ENCODE results near the gene SPINDOC.
"Not testable (repeated sequence)": the region's sequence is repeated elsewhere in the genome, so short reads cannot be mapped to it uniquely, and the experiment has no call there.

SPINDOC gene

GRCh38 chr11:63791495-63792167 is 21.6 kb upstream of the SPINDOC start:
- no peak for DNase-seq

- no peak for DNase-seq
These were observed 20.1 kb upstream of the SPINDOC start for GRCh38 chr11:63793161-63793560.

GRCh38 chr11:63795066-63795465 is 18.2 kb upstream of the SPINDOC start:
- no peak for DNase-seq

DNA sequence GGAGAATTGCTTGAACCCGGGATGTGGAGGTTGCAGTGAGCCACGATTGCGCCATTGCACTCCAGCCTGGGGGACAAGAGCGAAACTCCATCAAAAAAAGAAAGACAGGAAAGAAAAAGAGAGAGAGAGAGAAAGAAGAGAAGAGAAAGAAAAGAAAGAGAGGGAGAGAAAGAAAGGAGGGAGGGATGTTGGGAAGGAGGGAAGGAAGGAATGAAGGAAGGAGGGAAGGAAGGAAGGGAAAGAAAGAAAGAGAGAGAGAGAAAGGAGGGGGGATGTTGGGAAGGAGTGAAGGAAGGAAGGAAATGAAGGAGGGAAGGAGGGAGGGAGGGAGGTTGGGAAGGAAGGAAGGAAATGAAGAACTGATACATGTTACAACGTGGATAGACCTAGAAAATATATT is 12.3 kb upstream of the SPINDOC start:
- DNase-seq, result no peak

DNA sequence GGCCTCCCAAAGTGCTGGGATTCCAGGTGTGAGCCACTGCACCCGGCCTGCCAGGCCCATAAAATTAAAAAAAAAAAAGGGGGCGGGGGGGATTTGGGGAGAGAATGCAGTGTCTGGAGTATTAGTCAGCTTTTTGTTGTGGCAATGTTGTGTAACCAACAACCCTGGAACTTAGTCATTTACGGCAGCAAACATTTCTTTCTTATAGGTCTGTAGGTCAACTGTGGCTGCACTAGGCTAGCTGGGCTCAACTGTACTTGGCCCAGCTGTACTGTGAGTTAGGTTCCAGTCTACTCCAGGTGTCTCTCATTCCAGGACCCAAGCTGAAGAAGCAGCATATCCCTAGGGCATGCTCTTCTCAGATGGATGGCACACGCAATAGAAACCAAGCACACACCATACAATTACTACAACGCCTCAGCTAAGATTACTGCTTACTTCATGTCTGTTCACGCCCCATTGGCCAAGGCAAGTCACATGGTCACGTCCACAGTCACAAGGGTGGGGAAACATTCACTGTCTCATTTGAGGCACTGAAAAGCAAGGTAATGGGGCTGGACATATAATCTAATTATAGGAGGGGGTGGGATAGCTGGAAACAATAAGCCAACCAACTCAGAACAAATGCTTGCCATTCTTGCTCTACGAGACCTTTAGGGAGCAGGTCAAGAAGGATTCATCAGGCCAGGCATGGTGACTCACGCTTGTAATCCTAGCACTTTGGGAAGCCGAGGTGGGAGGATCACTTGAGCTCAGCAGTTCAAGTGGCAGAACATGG is 10.4 kb upstream of the SPINDOC start:
- DNase-seq, result no peak

DNA sequence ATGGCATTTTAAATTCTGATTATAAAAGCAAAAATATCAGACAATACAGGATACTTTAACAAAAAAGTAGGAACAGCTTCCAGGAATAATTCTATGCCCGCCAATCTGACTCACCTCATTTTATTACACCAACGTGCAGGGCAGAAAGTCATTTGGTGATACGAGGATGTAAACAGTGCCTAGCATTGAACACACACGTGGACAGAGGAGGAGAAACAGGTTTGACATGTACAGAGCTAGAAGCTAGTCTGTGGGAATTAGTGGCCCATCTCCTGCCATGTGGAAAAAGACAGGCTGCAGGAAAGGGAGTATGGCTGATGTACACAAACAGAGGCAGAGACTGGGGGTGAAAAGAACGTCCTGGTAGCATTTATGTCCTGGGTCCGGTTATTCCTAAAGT is 9.0 kb upstream of the SPINDOC start:
- no peak for DNase-seq

GRCh38 chr11:63805844-63806415 is 7.3 kb upstream of the SPINDOC start:
- DNase-seq, result no peak

- DNase-seq, result not testable (repeated sequence)
These were observed 2.9 kb upstream of the SPINDOC start for GRCh38 chr11:63810383-63810782.

DNA sequence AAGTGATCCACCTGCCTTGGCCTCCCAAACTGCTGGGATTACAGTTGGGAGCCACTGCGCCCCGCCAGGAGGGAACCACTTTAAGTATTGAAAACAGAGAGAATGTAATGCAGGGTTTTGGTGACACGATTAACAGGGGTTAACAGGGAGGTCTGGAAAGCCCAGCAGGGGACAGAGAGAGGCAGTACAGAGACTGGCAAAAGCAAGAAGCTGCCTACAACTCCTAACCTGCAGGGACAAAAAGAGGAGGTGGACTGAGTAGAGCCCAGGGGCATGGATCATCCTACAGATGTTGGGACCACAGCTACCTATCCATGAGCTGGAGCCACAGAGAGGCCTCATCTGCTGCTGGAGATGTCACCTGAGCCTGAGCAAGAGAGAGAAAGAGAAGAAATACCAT is 1.7 kb upstream of the SPINDOC start:
- no peak for DNase-seq

DNA sequence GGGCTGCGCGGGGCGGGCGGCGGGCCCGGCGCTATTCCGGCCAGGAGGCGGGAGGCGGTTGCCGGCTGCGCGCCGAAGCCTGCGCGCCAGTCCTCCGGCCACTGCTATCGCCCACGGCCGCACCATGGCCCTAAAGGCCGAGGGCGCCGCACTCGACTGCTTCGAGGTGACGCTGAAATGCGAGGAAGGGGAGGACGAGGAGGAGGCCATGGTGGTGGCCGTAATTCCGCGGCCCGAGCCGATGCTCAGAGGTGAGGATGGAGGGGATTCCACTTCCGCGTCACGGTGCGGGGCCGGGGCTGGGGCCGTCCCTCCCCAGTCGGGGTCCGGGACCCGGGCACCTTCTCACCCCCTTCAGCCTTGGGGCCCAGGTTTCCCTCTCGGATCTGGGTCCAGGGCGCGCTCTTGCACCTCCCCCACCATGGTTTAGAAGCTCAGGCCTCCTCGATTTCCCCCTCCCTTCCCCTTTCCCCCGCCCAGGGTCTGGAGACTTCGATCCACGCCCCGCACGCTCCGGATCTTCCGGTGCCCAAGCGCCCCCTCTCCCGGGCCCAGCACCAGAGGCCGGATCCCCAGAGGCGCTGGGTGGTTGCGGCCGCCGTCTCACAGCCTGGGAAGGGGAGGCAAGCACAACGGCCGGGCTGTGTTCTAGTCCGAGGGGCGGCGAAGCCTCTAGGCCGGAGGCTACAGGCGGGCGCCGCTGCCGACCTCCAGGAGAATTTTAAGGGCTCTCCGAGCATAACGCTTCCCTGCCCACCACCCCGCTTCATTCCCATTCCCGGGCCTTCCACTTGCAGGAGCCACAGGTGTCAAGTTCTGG is 517 bp downstream of the SPINDOC start:
- DNase-seq, result peak; percentile 45 to 66

- no peak for DNase-seq
These were observed 1.1 kb downstream of the SPINDOC start for GRCh38 chr11:63814383-63814736.

DNA sequence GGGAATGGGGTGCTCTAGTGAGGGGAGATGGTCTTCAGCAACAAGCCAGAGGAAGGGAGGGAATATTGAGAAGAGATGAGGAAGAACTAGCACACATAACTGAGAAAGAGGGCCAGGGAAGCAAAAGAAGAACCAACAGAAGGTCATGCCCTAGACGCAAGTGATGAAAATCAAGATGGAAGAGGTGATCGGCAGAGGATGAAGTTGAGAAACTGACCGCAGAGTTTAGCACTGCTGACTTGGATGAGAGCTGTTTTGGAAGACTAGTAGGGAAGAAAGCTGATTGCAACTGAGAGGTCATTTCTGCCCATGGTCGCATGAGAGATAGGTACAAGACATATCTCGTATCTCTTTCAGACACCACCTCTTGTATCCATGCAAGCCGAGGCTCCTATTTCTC is 2.9 kb downstream of the SPINDOC start:
- DNase-seq, result no peak

- no peak for DNase-seq
These were observed 3.5 kb downstream of the SPINDOC start for GRCh38 chr11:63816732-63817131.

DNA sequence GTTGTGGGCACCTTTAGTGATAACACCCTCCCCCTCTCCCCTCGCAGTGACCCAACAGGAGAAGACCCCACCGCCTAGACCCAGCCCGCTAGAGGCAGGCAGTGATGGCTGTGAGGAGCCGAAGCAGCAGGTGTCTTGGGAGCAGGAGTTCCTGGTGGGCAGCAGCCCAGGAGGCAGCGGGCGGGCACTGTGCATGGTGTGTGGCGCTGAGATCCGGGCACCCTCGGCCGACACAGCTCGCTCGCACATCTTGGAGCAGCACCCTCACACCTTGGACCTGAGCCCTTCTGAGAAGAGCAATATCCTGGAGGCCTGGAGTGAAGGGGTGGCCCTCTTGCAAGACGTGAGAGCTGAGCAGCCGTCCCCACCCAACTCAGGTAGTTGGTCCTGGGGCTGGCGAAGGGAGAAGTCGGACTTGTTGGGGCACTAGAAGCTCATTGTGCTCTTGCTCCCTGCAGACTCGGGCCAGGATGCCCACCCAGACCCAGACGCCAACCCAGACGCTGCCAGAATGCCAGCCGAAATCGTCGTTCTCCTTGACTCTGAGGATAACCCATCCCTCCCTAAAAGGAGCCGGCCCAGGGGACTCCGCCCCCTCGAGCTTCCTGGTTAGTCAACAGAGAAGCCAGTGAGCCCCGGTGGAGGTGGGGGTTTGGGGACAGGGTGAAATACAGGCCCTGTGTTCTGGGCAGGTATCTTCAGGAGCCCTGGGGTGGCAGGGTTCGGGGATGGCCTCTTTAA is 4.7 kb downstream of the SPINDOC start:
- no peak for DNase-seq

GRCh38 chr11:63818609-63819008 is 5.4 kb downstream of the SPINDOC start:
- DNase-seq, result no peak

GRCh38 chr11:63821411-63821810 is 8.2 kb downstream of the SPINDOC start:
- DNase-seq, result no peak

DNA sequence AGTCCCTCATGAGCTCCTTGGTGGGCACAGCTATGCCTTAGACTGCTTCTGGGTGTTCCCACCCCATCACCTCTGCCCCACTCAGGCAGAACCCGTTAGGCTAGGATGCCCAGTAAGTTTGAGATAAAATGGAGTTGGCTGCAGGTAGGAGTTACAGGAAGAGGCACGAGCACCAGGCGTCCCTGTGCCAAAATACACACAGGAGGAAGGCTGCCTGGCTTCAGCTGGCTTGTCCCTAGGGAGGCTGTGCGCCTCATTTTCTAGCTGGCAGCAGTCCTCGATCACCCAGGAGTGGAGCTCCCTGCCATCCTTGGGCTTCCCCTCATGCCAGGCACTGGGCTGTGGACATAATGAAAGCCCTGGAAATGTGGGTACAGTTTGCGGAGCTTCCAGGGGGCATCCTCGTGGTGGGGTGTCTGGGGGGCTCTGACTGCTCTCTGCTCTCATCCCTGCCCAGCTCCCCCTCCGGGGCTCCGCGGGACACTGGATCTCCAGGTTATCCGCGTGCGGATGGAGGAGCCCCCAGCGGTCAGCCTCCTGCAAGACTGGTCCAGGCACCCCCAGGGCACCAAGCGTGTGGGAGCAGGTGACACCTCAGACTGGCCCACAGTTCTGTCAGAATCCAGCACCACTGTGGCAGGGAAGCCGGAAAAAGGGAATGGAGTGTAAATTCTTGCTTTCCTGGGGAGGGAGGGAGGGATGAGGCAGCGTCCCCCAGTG is 13.4 kb downstream of the SPINDOC start:
- no peak for DNase-seq

- no peak for DNase-seq
These were observed 16.7 kb downstream of the SPINDOC start for GRCh38 chr11:63829823-63830489.

- DNase-seq, result no peak
These were observed 18.1 kb downstream of the SPINDOC start for GRCh38 chr11:63831326-63831725.

DNA sequence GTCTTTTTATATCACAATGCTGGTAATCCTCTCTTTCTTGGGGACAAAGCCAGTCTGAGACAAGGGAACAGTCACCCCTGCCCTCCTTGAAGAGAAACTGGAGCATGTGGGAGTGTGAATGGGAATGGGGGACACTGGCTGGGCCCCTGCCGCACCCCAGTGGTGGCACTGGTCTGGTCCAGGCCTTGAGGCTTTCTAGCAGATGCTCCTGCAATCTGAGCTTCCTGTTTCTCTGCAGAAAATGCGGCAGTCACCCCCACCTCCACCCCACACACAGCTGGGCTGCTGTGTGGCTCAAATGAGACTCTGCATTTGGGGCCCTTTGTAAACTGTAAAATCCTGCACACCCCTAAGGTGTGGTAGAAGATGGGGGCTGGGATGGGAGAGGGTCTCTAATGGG is 19.1 kb downstream of the SPINDOC start:
- DNase-seq, result no peak

DNA sequence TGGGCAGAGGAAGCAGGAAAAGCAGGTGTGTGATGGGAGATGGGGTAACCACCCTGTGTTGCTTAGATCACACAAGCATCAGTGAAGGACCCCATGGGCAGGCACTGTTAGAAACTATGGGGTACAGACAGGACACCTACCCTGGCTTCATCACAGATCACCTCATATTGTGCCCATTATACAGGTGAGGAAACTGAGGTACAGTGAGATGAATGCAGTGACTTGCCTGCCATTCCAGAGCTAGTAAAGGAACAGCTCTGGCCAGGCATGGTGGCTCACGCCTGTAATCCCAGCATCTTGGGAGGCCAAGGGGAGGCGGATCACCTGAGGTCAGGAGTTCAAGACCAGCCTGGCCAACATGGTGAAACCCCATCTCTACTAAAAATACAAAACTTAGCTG is 19.8 kb downstream of the SPINDOC start:
- DNase-seq, result no peak
